Measurements from ENCODE around the gene SVEP1.

DNA sequence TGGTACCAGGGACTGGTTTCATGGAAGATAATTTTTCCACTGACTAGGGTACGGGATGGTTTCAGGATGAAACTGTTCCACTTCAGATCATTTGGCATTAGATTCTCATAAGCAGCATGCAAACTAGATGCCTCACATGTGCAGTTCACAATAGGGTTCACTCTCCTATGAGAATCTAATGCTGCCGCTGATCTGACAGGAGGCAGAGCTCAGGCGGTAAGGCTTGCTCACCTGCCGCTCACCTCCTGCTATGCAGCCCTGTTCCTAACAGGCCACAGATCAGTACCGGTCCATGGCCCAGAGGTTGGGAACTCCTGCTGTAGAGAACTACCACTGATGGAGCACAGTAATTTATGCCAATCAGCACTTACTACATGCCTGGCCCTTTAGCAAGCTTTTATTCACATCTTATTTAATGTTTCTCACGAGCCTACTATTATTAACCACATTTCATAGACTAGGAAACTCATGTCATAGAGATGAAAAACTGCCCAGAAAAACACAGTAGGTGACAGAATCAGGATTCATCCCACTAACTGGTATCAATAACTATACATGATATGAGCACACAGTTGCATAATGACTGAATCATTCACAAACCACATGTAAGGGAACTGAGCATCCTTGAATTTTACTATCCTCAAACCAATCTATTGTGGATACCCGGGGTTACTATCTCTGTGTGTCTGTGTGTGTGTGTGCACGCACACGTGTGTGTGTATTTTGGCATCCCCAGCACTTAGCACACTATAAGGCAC lies 46.5 kb downstream of the SVEP1 start:
- TF ChIP-seq POLR2A (IDR thresholded peaks at IDR 0.05; ENCODE audit: low read depth, low read length) (no peak), POLR2AphosphoS5 (IDR thresholded peaks at IDR 0.05; ENCODE audit: low read depth, low read length) (no peak), SPI1 (IDR thresholded peaks at IDR 0.05; ENCODE audit: low read depth, low read length) (no peak), TAF1 (IDR thresholded peaks at IDR 0.05; ENCODE audit: low read depth, low read length) (no peak), PAX5 (IDR thresholded peaks at IDR 0.05; ENCODE audit: insufficient read depth, low read length, severe bottlenecking) (no peak)

Data from GM12891 (cell line).